H1 (cell line): ENCODE measurements around the gene RMND1. TPM values are rescaled to one million over a fixed set of nuclear protein-coding genes. Genes with fewer than 3 reads are reported as not detected.

Source experiments
- CTCF ChIA-PET: fragments of 300-600 bp; sonication (Branson Sonifier 250); formaldehyde crosslinking; loops from one replicate; lab custom pipeline; 2021; ENCODE audit not compliant: partially characterized antibody; lab: Charles Lee
- POLR2A ChIA-PET: fragments of 300-600 bp; sonication (Branson Sonifier 250); formaldehyde crosslinking; loops from one replicate; lab custom pipeline; 2021; ENCODE audit warnings: inconsistent platforms; ENCODE audit not compliant: partially characterized antibody; lab: Charles Lee
- DNase-seq, 2 experiments: peaks; one replicate each; pipeline versions ENCODE4 v3.0.0 to v3.0.0-alpha.2; 2010 to 2022; ENCODE audit warnings: low spot score in 2 of 2, low read depth in 1 of 2, mixed read lengths in 1 of 2
- FAIRE-seq: peaks from 2 replicates; lab custom pipeline; 2011; peaks lifted over from hg19 to GRCh38; lab: Jason Lieb, UNC
- H2AFZ ChIP-seq: 2 replicates; pipeline ENCODE4 v1.8.1; 2012; ENCODE audit warnings: low read length, inconsistent platforms
- H2AK5ac ChIP-seq: 2 replicates; pipeline ENCODE4 v1.6.1; 2013; ENCODE audit warnings: low read depth, low read length
- H2BK120ac ChIP-seq: replicated peaks from 2 replicates; pipeline ENCODE3; 2013; ENCODE audit warnings: low read depth, low read length, inconsistent platforms
- H2BK12ac ChIP-seq: 2 replicates; pipeline ENCODE4 v1.6.1; 2013; ENCODE audit warnings: low read depth, low read length
- H2BK15ac ChIP-seq: 2 replicates; pipeline ENCODE4 v1.6.1; 2013; ENCODE audit warnings: low read length
- H2BK20ac ChIP-seq: 2 replicates; pipeline ENCODE4 v1.6.1; 2013; ENCODE audit warnings: low read length
- H2BK5ac ChIP-seq: 2 replicates; pipeline ENCODE4 v1.6.1; 2013; ENCODE audit warnings: low read depth, low read length
- H3K14ac ChIP-seq: 2 replicates; pipeline ENCODE4 v1.6.1; 2013; ENCODE audit warnings: inconsistent platforms; ENCODE audit not compliant: insufficient read length
- H3K18ac ChIP-seq: 2 replicates; pipeline ENCODE4 v1.6.1; 2013; ENCODE audit warnings: low read length; ENCODE audit errors: extremely low read depth
- H3K23ac ChIP-seq: 2 replicates; pipeline ENCODE4 v1.6.1; 2013; ENCODE audit warnings: inconsistent platforms; ENCODE audit not compliant: insufficient read length
- H3K23me2 ChIP-seq: 2 replicates; pipeline ENCODE4 v1.6.1; 2013; ENCODE audit warnings: low read depth, low read length
- H3K27ac ChIP-seq: 2 replicates; pipeline ENCODE4 v1.6.1; 2011; ENCODE audit warnings: low read depth, low read length, inconsistent platforms
- H3K27me3 ChIP-seq, 4 experiments: replicated peaks in 1 of 4; 1 replicate in 1 of 4; 2 replicates in 3 of 4; pipeline versions ENCODE4 v1.6.1 to v1.8.1; 2011 to 2013; ENCODE audit warnings: low read length in 3 of 4, mild to moderate bottlenecking in 3 of 4, inconsistent platforms in 2 of 4, mixed read lengths in 2 of 4, moderate library complexity in 1 of 4; ENCODE audit not compliant: control insufficient read depth in 3 of 4, insufficient read depth in 3 of 4; ENCODE audit errors: extremely low read depth in 1 of 4
- H3K36me3 ChIP-seq, 4 experiments: 2 replicates each; pipeline versions ENCODE4 v1.6.1 to v1.8.1; 2011 to 2013; ENCODE audit warnings: mild to moderate bottlenecking in 4 of 4, low read length in 3 of 4, moderate library complexity in 2 of 4, control low read depth in 1 of 4, inconsistent platforms in 1 of 4; ENCODE audit not compliant: insufficient read depth in 4 of 4, control insufficient read depth in 2 of 4
- H3K4ac ChIP-seq: replicated peaks from 2 replicates; pipeline ENCODE3; 2013; ENCODE audit warnings: low read length, low read depth, mixed read lengths, inconsistent platforms; ENCODE audit not compliant: insufficient read length
- H3K4me1 ChIP-seq, 4 experiments: replicated peaks in 1 of 4; 1 replicate in 1 of 4; 2 replicates in 3 of 4; pipeline versions ENCODE4 v1.6.1 to v1.8.1; 2011 to 2013; ENCODE audit warnings: low read length in 3 of 4, inconsistent platforms in 2 of 4, mixed read lengths in 1 of 4; ENCODE audit not compliant: insufficient read depth in 4 of 4, control insufficient read depth in 3 of 4
- H3K4me2 ChIP-seq, 2 experiments: 2 replicates each; pipeline versions ENCODE4 v1.6.1 to v1.8.1; 2011 to 2013; ENCODE audit warnings: low read depth in 2 of 2, low read length in 2 of 2, control low read depth in 1 of 2, inconsistent platforms in 1 of 2, mild to moderate bottlenecking in 1 of 2; ENCODE audit not compliant: insufficient read depth in 1 of 2
- H3K4me3 ChIP-seq, 4 experiments: fragments of 200-600, 300-600 bp in 1 of 4; sonication (generic), shearing (Covaris generic), sonication (Bioruptor Twin) in 1 of 4; 2 replicates each; pipeline versions ENCODE4 v1.5.1 to v1.8.1; 2011 to 2016; ENCODE audit warnings: low read length in 4 of 4, low read depth in 3 of 4, control low read depth in 2 of 4, inconsistent platforms in 2 of 4, mild to moderate bottlenecking in 2 of 4, mixed read lengths in 1 of 4, moderate library complexity in 1 of 4; ENCODE audit not compliant: insufficient read depth in 2 of 4; ENCODE audit errors: extremely low read depth in 1 of 4
- H3K56ac ChIP-seq: replicated peaks from 2 replicates; pipeline ENCODE3; 2013; ENCODE audit warnings: low read depth, mild to moderate bottlenecking, mixed read lengths, low read length, inconsistent platforms; ENCODE audit not compliant: insufficient read length
- H3K79me1 ChIP-seq: 2 replicates; pipeline ENCODE4 v1.6.1; 2013; ENCODE audit warnings: low read depth, low read length, control low read depth
- H3K79me2 ChIP-seq, 2 experiments: 2 replicates each; pipeline versions ENCODE4 v1.6.1 to v1.8.1; 2012 to 2013; ENCODE audit warnings: low read length in 2 of 2, mild to moderate bottlenecking in 2 of 2, inconsistent platforms in 1 of 2; ENCODE audit not compliant: insufficient read depth in 2 of 2, control insufficient read depth in 1 of 2
- H3K9ac ChIP-seq, 4 experiments: replicated peaks in 1 of 4; 1 replicate in 1 of 4; 2 replicates in 3 of 4; pipeline versions ENCODE4 v1.6.1 to v1.8.1; 2011 to 2013; ENCODE audit warnings: low read depth in 3 of 4, low read length in 3 of 4, control low read depth in 2 of 4, mild to moderate bottlenecking in 2 of 4, moderate library complexity in 2 of 4, inconsistent platforms in 1 of 4; ENCODE audit errors: extremely low read depth in 1 of 4
- H3K9me3 ChIP-seq, 2 experiments: 2 replicates each; pipeline versions ENCODE4 v1.6.1 to v1.8.1; 2012 to 2013; ENCODE audit warnings: mild to moderate bottlenecking in 2 of 2, moderate library complexity in 2 of 2, control low read depth in 1 of 2, inconsistent platforms in 1 of 2, low read depth in 1 of 2, low read length in 1 of 2, mixed read lengths in 1 of 2; ENCODE audit not compliant: insufficient read depth in 2 of 2
- H4K20me1 ChIP-seq, 2 experiments: replicated peaks in 1 of 2; 2 replicates each; pipeline versions ENCODE3 to v1.8.1; 2011 to 2013; ENCODE audit warnings: inconsistent platforms in 2 of 2, low read length in 2 of 2, mild to moderate bottlenecking in 1 of 2; ENCODE audit not compliant: insufficient read depth in 2 of 2, control insufficient read depth in 1 of 2
- H4K5ac ChIP-seq: 2 replicates; pipeline ENCODE4 v1.6.1; 2013; ENCODE audit warnings: low read length, low read depth, mixed read lengths, inconsistent platforms; ENCODE audit not compliant: insufficient read length
- H4K8ac ChIP-seq: 2 replicates; pipeline ENCODE4 v1.8.0; 2013; ENCODE audit warnings: mild to moderate bottlenecking, moderate library complexity, low read length, inconsistent platforms; ENCODE audit not compliant: insufficient read depth; ENCODE audit errors: extremely low read depth
- H4K91ac ChIP-seq: replicated peaks from 2 replicates; pipeline ENCODE3; 2013; ENCODE audit warnings: low read length, mixed read lengths, inconsistent platforms; ENCODE audit not compliant: insufficient read length
- ATF2 ChIP-seq: IDR thresholded peaks from 2 replicates; pipeline ENCODE4 v1.6.1; 2012; ENCODE audit warnings: low read length, inconsistent platforms
- E2F6 ChIP-seq: IDR thresholded peaks from 2 replicates; pipeline ENCODE4 v1.6.1; 2012; ENCODE audit warnings: inconsistent platforms
- HDAC6 ChIP-seq: IDR thresholded peaks from one replicate; pipeline ENCODE4 v1.7.1; 2012; ENCODE audit warnings: low read depth, mild to moderate bottlenecking, inconsistent platforms, low read length, moderate library complexity
- POLR2A ChIP-seq, 2 experiments: IDR thresholded peaks; 1 replicate in 1 of 2; 2 replicates in 1 of 2; pipeline ENCODE4 v1.6.1; 2011; ENCODE audit warnings: low read depth in 2 of 2, low read length in 2 of 2, mild to moderate bottlenecking in 2 of 2; ENCODE audit errors: control extremely low read depth in 1 of 2
- POLR2AphosphoS5 ChIP-seq: IDR thresholded peaks from 2 replicates; pipeline ENCODE4 v1.6.1; 2011; ENCODE audit warnings: low read depth, low read length
- POU5F1 ChIP-seq: IDR thresholded peaks from 2 replicates; pipeline ENCODE4 v1.6.1; 2011; ENCODE audit warnings: low read depth, mild to moderate bottlenecking, low read length, moderate library complexity
- RAD21 ChIP-seq, 2 experiments: IDR thresholded peaks in 1 of 2; conservative IDR thresholded peaks in 1 of 2; 2 replicates each; pipeline ENCODE4 v1.6.1; 2011; ENCODE audit warnings: low read depth in 2 of 2, low read length in 2 of 2, improper control_type of control experiment in 1 of 2, inconsistent platforms in 1 of 2, mild to moderate bottlenecking in 1 of 2, moderate library complexity in 1 of 2
- RFX5 ChIP-seq: IDR thresholded peaks from 2 replicates; pipeline ENCODE4 v1.6.1; 2011; ENCODE audit warnings: low read depth, low read length, improper control_type of control experiment, borderline replicate concordance
- SIRT6 ChIP-seq: IDR thresholded peaks from one replicate; pipeline ENCODE4 v1.7.1; 2012; ENCODE audit warnings: low read length, inconsistent platforms
- TAF1 ChIP-seq: IDR thresholded peaks from 2 replicates; pipeline ENCODE4 v1.6.1; 2011; ENCODE audit warnings: mild to moderate bottlenecking, low read depth, low read length
- YY1 ChIP-seq: IDR thresholded peaks from 2 replicates; pipeline ENCODE4 v1.6.1; 2011; ENCODE audit warnings: low read depth, mild to moderate bottlenecking, low read length
- WGBS, 2 experiments: shearing (Covaris generic) in 1 of 2; methylation state at CpG; one replicate each; pipeline versions ENCODE4 v1.1.6 to v1.1.7; 2013 to 2015; ENCODE audit warnings: low lambda C conversion rate in 2 of 2, mixed read lengths in 2 of 2, inconsistent platforms in 1 of 2, low coverage in 1 of 2, missing lambda C conversion rate in 1 of 2; ENCODE audit not compliant: insufficient replicate concordance in 2 of 2, insufficient coverage in 1 of 2, insufficient read length in 1 of 2; ENCODE audit errors: extremely low coverage in 1 of 2, missing lambda C conversion rate in 1 of 2; 5-methylcytosine and 5-hydroxymethylcytosine counted together
- polyA plus RNA-seq, 7 experiments: library from polyadenylated mRNA; depleted of rRNA in 3 of 7; stranded (reverse) in 5 of 7; unstranded in 2 of 7; fragments of >200 nt in 5 of 7; fragments of 200-250 nt in 2 of 7; gene quantifications; 1 replicate in 5 of 7; 2 replicates in 1 of 7; 4 replicates in 1 of 7; pipeline versions ENCODE4 v1.2.1 to v1.2.3, GENCODE V29; 2011 to 2013; ENCODE audit warnings: missing spikeins in 2 of 7, mixed read lengths in 2 of 7
- total RNA-seq: library from RNA; stranded (reverse); fragmentation: NEBNext Ultra II Directional; extraction: Animal tissue kit (Norgen Biotek cat#: 25700); gene quantifications from 2 replicates; pipeline ENCODE4 v1.2.1, GENCODE V29; 2021

RMND1 gene
- total and polyA plus RNA-seq, 2 of the 8 experiments (the other 6 are each of a cell fraction or from before 2014, with no cell fraction given): 7.3 to 21.9 TPM

GRCh38 chr6:151443911-151444621, 7.9 kb downstream of the RMND1 start:
- Histone ChIP-seq H3K27me3 (no peaks in the 10 kb centered on the region), H3K23me2 (no peaks in the 10 kb centered on the region; the same call in 1 of the 2 replicates), H3K4me3 (no peak overlapping the region), H3K36me3 (peaks cover 0 to 15% (median 7%) of the 10 kb centered on the region in 4 experiments; a peak in 6 of 8 replicates), H3K27ac (no peak overlapping the region), H3K9me3 (no peaks in the 10 kb centered on the region), H4K20me1 (peaks cover 4 to 7% of the 10 kb centered on the region in 2 experiments), H2AK5ac (no peak overlapping the region), H3K56ac (no peak overlapping the region), H3K9ac (no peak overlapping the region), H2BK15ac (no peak overlapping the region), H2BK20ac (no peak overlapping the region), H3K79me2 (peaks cover 6 to 84% of the 10 kb centered on the region in 2 experiments; a peak in 2 of 4 replicates), H3K23ac (no peak overlapping the region), H3K4ac (no peak overlapping the region), H4K8ac (no peak overlapping the region), H2BK120ac (no peak overlapping the region), H2BK5ac (no peak overlapping the region), H3K79me1 (peaks cover 7% of the 10 kb centered on the region), H2AFZ (no peak overlapping the region), H3K4me2 (no peak overlapping the region), H3K4me1 (no peaks in the 10 kb centered on the region), H4K91ac (no peak overlapping the region), H4K5ac (no peak overlapping the region), H2BK12ac (no peak overlapping the region), H3K14ac (no peak overlapping the region), H3K18ac (no peak overlapping the region)
- ChIA-PET CTCF (interaction anchor here (0.7 kb wide), 1 partner anchor 10 kb away, joined by 4 read pairs; no protein-coding TSS in a partner anchor), POLR2A (interaction anchor here (1.0 kb wide), 1 partner anchor 14 kb away, joined by 3 read pairs; no protein-coding TSS in a partner anchor)
- DNase-seq (no peak), FAIRE-seq (no peak)
- 81% methylated on average over 4 of the region's 4 CpGs; no CpG with 5 or more reads in 1 of the 2 experiments for WGBS, 2 experiments
- TF ChIP-seq POLR2A (IDR thresholded peaks at IDR 0.05; ENCODE audit: control extremely low read depth in 1 of 2, low read depth in 2 of 2, low read length in 2 of 2) (no peak), ATF2 (no peak), TAF1 (no peak), HDAC6 (no peak), POLR2AphosphoS5 (no peak), E2F6 (no peak), RAD21 (IDR thresholded peaks at IDR 0.05 in 1 of 2, conservative IDR thresholded peaks at IDR 0.05 in 1 of 2; ENCODE audit: low read depth in 2 of 2, low read length in 2 of 2) (no peak), YY1 (no peak), POU5F1 (no peak), SIRT6 (no peak), RFX5 (no peak)
